ENCODE data around the gene PRAC2. TPM values are rescaled to one million over a fixed set of nuclear protein-coding genes. Genes with fewer than 3 reads are reported as not detected.

The PRAC2 gene
- not detected for total RNA-seq
- total RNA-seq (2013) = not detected
- total RNA-seq = 0 to 0.09 (median 0) reads per million in 29 experiments

DNA sequence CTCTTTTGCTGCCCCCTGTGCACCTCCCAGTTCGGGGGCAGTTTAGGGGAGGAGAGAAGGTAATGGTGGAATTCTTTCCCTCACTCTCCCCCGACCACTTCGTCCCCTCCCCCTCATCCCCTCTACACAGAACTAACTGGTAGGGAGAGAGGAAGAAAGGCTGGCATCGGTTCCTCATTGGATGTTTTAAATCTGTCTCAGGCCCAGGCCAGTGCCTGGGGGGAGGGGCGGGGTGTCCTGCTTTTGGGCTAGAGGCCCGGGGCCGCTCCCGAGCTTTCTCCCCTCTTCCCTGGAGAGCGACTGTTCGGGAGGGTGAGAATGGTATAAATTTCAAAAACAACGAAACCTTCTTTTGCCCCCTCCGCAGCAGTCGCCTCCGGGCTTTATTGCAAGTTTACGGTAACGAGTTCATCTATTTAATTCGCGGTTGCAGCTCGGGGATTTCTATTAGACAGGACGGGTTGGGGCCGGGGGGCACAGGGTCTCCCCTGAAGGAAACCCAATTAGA, at the start of gene PRAC2:
Gene PRAC2, plus strand, starts transcription at position 271 of the 508 bp plus-strand sequence. CDS start 1,226 bp downstream, outside the sequence.
- Mint-ChIP-seq H3K27me3 (peaks cover 74 to 94% of the 10 kb centered on the region in 2 donors), H3K36me3 (no peaks in the 10 kb centered on the region)

DNA sequence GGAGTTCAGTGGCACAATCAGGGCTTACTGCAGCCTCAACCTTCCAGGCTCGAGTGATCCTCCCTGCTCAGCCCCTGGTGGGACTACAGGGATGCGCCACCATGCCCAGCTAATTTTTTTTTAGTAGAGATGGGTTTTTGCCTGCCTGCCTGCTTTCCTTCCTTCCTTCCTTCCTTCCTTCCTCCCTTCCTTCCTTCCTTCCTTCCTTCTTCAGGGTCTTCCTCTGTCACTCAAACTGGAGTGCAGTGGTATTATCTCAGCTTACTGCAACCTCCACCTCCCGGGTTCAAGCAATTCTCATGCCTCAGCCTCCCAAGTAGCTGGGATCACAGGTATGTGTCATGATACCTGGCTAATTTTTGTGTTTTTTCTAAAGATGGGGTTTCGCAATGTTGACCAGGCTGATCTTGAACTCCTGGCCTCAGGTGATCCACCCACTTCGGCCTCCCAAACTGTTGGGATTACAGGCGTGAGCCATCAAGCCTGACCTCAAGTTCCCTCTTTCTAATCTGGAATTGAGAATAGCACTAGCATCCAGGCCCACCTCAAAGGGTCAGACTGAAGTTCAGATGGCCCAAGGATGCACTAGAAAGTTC, 45.9 kb upstream of the PRAC2 start:
- CTCF ChIA-PET = interaction anchor here (0.6 to 1.9 kb wide), 5 partner anchors 9 to 207 kb away, joined by 3 to 10 read pairs (median 3); no protein-coding TSS in a partner anchor
- no peak for DNase-seq
- Mint-ChIP-seq H3K9me3 (no peaks in the 10 kb centered on the region), H3K27ac (no peak overlapping the region), H3K4me1 (peaks cover 0 to 4% (median 2%) of the 10 kb centered on the region in 3 donors), H3K27me3 (peaks cover 33 to 56% of the 10 kb centered on the region in 2 donors), H3K4me3 (no peak overlapping the region), H3K36me3 (no peaks in the 10 kb centered on the region)
- Histone ChIP-seq H3K36me3 (ENCODE audit: control insufficient read depth in 2 of 2, extremely low read depth in 1 of 2, insufficient read depth in 1 of 2, low read length in 1 of 2) (no peaks in the 10 kb centered on the region), H3K4me1 (ENCODE audit: control insufficient read depth in 1 of 2, extremely low read depth in 1 of 2, insufficient read depth in 2 of 2, low read length in 2 of 2) (peaks cover 0 to 9% of the 10 kb centered on the region in 2 experiments), H3K4me3 (ENCODE audit: control insufficient read depth in 1 of 2, extremely low read depth in 1 of 2, low read length in 1 of 2) (no peak overlapping the region), H3K27me3 (replicated peaks in 1 of 2; ENCODE audit: control insufficient read depth in 2 of 2, extremely low read depth in 1 of 2, insufficient read depth in 2 of 2, low read length in 1 of 2) (peaks cover 4 to 32% of the 10 kb centered on the region in 2 experiments), H3K9me3 (no peaks in the 10 kb centered on the region), H3K27ac (ENCODE audit: low read length) (no peak overlapping the region)
- ATAC-seq (replicated peaks in 1 of 4) = no peak
- POLR2A ChIA-PET = interaction anchor here in 1 of 2 donors (0.6 kb wide), 1 partner anchor 429 kb away, joined by 7 read pairs; no protein-coding TSS in a partner anchor
- 77% methylated on average over 3 of the region's 6 CpGs for WGBS (ENCODE audit: insufficient coverage)

More for the DNA sequence above, at the start of gene PRAC2:
- DNase-seq (no peak), ATAC-seq (replicated peaks in 1 of 4) (no peak)
- peak within 1 kb of the TSS; percentile 4 to 61 for H3K4me3 ChIP-seq (ENCODE audit: control insufficient read depth in 1 of 2, extremely low read depth in 1 of 2, low read length in 1 of 2)
- no peaks in the 10 kb centered on the region for H3K9me3 ChIP-seq
- H3K4me1 ChIP-seq (ENCODE audit: control insufficient read depth in 1 of 2, extremely low read depth in 1 of 2, insufficient read depth in 2 of 2, low read length in 2 of 2) = peaks cover 5 to 63% of the 10 kb centered on the region in 2 experiments
- Mint-ChIP-seq H3K4me1 (peaks cover 44 to 56% (median 46%) of the 10 kb centered on the region in 3 donors), H3K27ac (peak within 1 kb of the TSS in 1 of 2 donors; percentile 31), H3K4me3 (peak within 1 kb of the TSS; percentile 57 to 78 (median 63)), H3K9me3 (no peaks in the 10 kb centered on the region)
- ChIA-PET CTCF (interaction anchor here (1.2 to 2.6 kb wide), 5 partner anchors 9 to 161 kb away, joined by 3 to 15 read pairs (median 3); no protein-coding TSS in a partner anchor), POLR2A (no interaction called here)
- H3K27me3 ChIP-seq (replicated peaks in 1 of 2; ENCODE audit: control insufficient read depth in 2 of 2, extremely low read depth in 1 of 2, insufficient read depth in 2 of 2, low read length in 1 of 2) = peaks cover 26 to 98% of the 10 kb centered on the region in 2 experiments
- no peak within 1 kb of the TSS for H3K27ac ChIP-seq (ENCODE audit: low read length)
- WGBS (ENCODE audit: insufficient coverage) = 13% methylated on average over 11 of the region's 21 CpGs
- no peaks in the 10 kb centered on the region for H3K36me3 ChIP-seq (ENCODE audit: control insufficient read depth in 2 of 2, extremely low read depth in 1 of 2, insufficient read depth in 1 of 2, low read length in 1 of 2)

GRCh38 chr17:48678141-48678971, 44.6 kb upstream of the PRAC2 start:
- H3K4me3 ChIP-seq (ENCODE audit: control insufficient read depth in 1 of 2, extremely low read depth in 1 of 2, low read length in 1 of 2) = peak overlapping the region; percentile 2 to 27
- peaks cover 0 to 8% of the 10 kb centered on the region in 2 experiments for H3K4me1 ChIP-seq (ENCODE audit: control insufficient read depth in 1 of 2, extremely low read depth in 1 of 2, insufficient read depth in 2 of 2, low read length in 2 of 2)
- H3K4me1 Mint-ChIP-seq = peaks cover 0 to 4% (median 2%) of the 10 kb centered on the region in 3 donors
- no peak overlapping the region for H3K27ac Mint-ChIP-seq
- CTCF ChIA-PET = interaction anchor here (0.5 to 3.0 kb wide), 18 partner anchors 10 to 550 kb away, joined by 3 to 20 read pairs (median 4); no protein-coding TSS in a partner anchor
- H3K27me3 ChIP-seq (replicated peaks in 1 of 2; ENCODE audit: control insufficient read depth in 2 of 2, extremely low read depth in 1 of 2, insufficient read depth in 2 of 2, low read length in 1 of 2) = peaks cover 4 to 34% of the 10 kb centered on the region in 2 experiments
- ATAC-seq (replicated peaks in 1 of 4) (peak; percentile 89 to 95 (median 92)), DNase-seq (peak; percentile 12 to 78 (median 59))
- peak overlapping the region in 2 of 3 donors; percentile 16 to 21 for H3K4me3 Mint-ChIP-seq
- no peak overlapping the region for H3K27ac ChIP-seq (ENCODE audit: low read length)
- WGBS (ENCODE audit: insufficient coverage) = 13% methylated on average over 40 of the region's 41 CpGs
- no peaks in the 10 kb centered on the region for H3K36me3 ChIP-seq (ENCODE audit: control insufficient read depth in 2 of 2, extremely low read depth in 1 of 2, insufficient read depth in 1 of 2, low read length in 1 of 2)
- POLR2A ChIA-PET = no interaction called here
- H3K9me3 ChIP-seq = no peaks in the 10 kb centered on the region
- peaks cover 40 to 56% of the 10 kb centered on the region in 2 donors for H3K27me3 Mint-ChIP-seq
- no peaks in the 10 kb centered on the region for H3K9me3 Mint-ChIP-seq
- H3K36me3 Mint-ChIP-seq = no peaks in the 10 kb centered on the region

DNA sequence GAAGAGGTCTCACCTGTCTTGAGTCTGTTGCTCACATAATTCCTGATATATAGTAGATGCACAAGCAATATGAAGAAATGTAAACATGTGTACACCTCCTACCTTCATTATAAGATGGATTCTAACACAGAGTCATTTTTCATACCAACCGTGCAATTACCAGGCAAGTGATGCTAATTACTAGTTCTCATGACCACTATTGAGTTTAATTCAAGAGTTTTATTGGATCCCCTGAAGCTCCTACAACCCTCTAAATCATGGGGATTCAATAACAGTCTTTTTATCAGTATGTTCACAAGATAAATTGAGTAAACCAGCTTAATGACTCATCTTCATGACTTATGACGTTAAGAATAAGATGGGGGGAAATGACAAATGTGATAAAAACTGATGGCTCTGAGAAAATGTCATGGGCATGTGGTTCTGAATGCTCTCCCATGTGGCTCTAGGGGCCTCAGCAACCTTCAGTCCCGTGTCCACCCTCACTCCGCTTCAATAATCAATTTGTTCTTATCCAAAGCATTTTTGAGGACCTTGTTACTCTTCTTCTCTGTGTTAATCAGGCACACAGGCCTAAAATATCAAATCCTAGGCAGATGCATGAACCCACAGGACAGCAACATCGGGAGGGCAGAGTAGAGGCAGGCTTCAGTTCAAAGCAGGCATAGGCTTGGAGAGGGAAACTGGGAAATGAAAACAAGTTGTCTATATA, 43.4 kb upstream of the PRAC2 start:
- H3K27me3 Mint-ChIP-seq = peaks cover 39 to 52% of the 10 kb centered on the region in 2 donors
- 81% methylated on average over 2 of the region's 5 CpGs for WGBS (ENCODE audit: insufficient coverage)
- peaks cover 0 to 4% (median 2%) of the 10 kb centered on the region in 3 donors for H3K4me1 Mint-ChIP-seq
- H3K4me3 Mint-ChIP-seq = no peak overlapping the region
- peaks cover 0 to 8% of the 10 kb centered on the region in 2 experiments for H3K4me1 ChIP-seq (ENCODE audit: control insufficient read depth in 1 of 2, extremely low read depth in 1 of 2, insufficient read depth in 2 of 2, low read length in 2 of 2)
- no peaks in the 10 kb centered on the region for H3K36me3 Mint-ChIP-seq
- peaks cover 4 to 32% of the 10 kb centered on the region in 2 experiments for H3K27me3 ChIP-seq (replicated peaks in 1 of 2; ENCODE audit: control insufficient read depth in 2 of 2, extremely low read depth in 1 of 2, insufficient read depth in 2 of 2, low read length in 1 of 2)
- H3K27ac ChIP-seq (ENCODE audit: low read length) = no peak overlapping the region
- H3K27ac Mint-ChIP-seq = no peak overlapping the region
- no peaks in the 10 kb centered on the region for H3K9me3 ChIP-seq
- H3K9me3 Mint-ChIP-seq = no peaks in the 10 kb centered on the region
- CTCF ChIA-PET = interaction anchor here (1.0 to 3.0 kb wide), 12 partner anchors 10 to 353 kb away, joined by 3 to 20 read pairs (median 4); no protein-coding TSS in a partner anchor
- no peaks in the 10 kb centered on the region for H3K36me3 ChIP-seq (ENCODE audit: control insufficient read depth in 2 of 2, extremely low read depth in 1 of 2, insufficient read depth in 1 of 2, low read length in 1 of 2)
- DNase-seq (no peak), ATAC-seq (replicated peaks in 1 of 4) (no peak)
- H3K4me3 ChIP-seq (ENCODE audit: control insufficient read depth in 1 of 2, extremely low read depth in 1 of 2, low read length in 1 of 2) = no peak overlapping the region
- POLR2A ChIA-PET = no interaction called here

DNA sequence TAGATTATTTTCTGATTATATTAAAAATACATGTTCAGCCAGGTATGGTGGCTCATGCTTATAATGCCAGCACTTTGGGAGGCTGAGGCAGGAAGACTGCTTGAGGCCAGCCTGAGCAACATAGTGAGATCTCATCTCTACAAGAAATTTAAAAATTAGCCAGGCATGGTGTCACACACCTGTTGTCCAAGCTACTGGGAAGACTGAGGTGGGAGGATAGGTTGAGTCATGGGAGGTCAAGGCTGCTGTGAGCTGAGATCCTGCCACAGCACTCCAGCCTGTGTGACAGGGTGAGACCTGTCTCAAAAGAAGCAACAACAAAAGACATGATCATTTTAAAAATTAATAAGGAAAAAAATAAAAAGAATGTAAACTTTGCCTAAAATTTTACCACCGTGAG, 41.4 kb upstream of the PRAC2 start:
- Histone ChIP-seq H3K4me3 (ENCODE audit: control insufficient read depth in 1 of 2, extremely low read depth in 1 of 2, low read length in 1 of 2) (no peak overlapping the region), H3K27ac (ENCODE audit: low read length) (no peak overlapping the region), H3K4me1 (ENCODE audit: control insufficient read depth in 1 of 2, extremely low read depth in 1 of 2, insufficient read depth in 2 of 2, low read length in 2 of 2) (peaks cover 0 to 8% of the 10 kb centered on the region in 2 experiments), H3K36me3 (ENCODE audit: control insufficient read depth in 2 of 2, extremely low read depth in 1 of 2, insufficient read depth in 1 of 2, low read length in 1 of 2) (no peaks in the 10 kb centered on the region), H3K9me3 (no peaks in the 10 kb centered on the region), H3K27me3 (replicated peaks in 1 of 2; ENCODE audit: control insufficient read depth in 2 of 2, extremely low read depth in 1 of 2, insufficient read depth in 2 of 2, low read length in 1 of 2) (peaks cover 4 to 30% of the 10 kb centered on the region in 2 experiments)
- ATAC-seq (replicated peaks in 1 of 4) (no peak), DNase-seq (no peak)
- Mint-ChIP-seq H3K9me3 (no peaks in the 10 kb centered on the region), H3K27ac (no peak overlapping the region), H3K36me3 (no peaks in the 10 kb centered on the region), H3K4me1 (peaks cover 0 to 4% (median 2%) of the 10 kb centered on the region in 3 donors), H3K4me3 (no peak overlapping the region), H3K27me3 (peaks cover 39 to 47% of the 10 kb centered on the region in 2 donors)
- WGBS (ENCODE audit: insufficient coverage) = no CpG with 5 or more reads among the region's 1 CpG
- ChIA-PET CTCF (no interaction called here), POLR2A (no interaction called here)

All from T-cell (primary cell).